GM06990 (cell line): Measurements from ENCODE around the gene PEX6.

Experiments used
- DNase-seq: peaks from one replicate; pipeline ENCODE4 v3.0.0-alpha.2; 2011; ENCODE audit not compliant: insufficient read length; ENCODE audit errors: extremely low read depth
- H3K27me3 ChIP-seq: replicated peaks from 2 replicates; pipeline ENCODE4 v1.6.0; 2011; ENCODE audit warnings: low read length; ENCODE audit not compliant: control insufficient read depth, insufficient read depth
- H3K36me3 ChIP-seq: 2 replicates; pipeline ENCODE4 v1.5.1; 2011; ENCODE audit warnings: low read length; ENCODE audit not compliant: control insufficient read depth, insufficient read depth
- H3K4me3 ChIP-seq: replicated peaks from 2 replicates; pipeline ENCODE4 v1.5.1; 2011; ENCODE audit warnings: low read depth, mild to moderate bottlenecking, control low read depth, low read length
- TF ChIP-seq, protein P1 (sequence below): IDR thresholded peaks from 2 replicates; pipeline ENCODE4 v1.5.1; 2011; ENCODE audit warnings: low read length, control low read depth, mild to moderate bottlenecking, inconsistent platforms; ENCODE audit not compliant: insufficient read depth, poor library complexity, severe bottlenecking

PEX6 gene, protein sequence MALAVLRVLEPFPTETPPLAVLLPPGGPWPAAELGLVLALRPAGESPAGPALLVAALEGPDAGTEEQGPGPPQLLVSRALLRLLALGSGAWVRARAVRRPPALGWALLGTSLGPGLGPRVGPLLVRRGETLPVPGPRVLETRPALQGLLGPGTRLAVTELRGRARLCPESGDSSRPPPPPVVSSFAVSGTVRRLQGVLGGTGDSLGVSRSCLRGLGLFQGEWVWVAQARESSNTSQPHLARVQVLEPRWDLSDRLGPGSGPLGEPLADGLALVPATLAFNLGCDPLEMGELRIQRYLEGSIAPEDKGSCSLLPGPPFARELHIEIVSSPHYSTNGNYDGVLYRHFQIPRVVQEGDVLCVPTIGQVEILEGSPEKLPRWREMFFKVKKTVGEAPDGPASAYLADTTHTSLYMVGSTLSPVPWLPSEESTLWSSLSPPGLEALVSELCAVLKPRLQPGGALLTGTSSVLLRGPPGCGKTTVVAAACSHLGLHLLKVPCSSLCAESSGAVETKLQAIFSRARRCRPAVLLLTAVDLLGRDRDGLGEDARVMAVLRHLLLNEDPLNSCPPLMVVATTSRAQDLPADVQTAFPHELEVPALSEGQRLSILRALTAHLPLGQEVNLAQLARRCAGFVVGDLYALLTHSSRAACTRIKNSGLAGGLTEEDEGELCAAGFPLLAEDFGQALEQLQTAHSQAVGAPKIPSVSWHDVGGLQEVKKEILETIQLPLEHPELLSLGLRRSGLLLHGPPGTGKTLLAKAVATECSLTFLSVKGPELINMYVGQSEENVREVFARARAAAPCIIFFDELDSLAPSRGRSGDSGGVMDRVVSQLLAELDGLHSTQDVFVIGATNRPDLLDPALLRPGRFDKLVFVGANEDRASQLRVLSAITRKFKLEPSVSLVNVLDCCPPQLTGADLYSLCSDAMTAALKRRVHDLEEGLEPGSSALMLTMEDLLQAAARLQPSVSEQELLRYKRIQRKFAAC

GRCh38 chr6:42978839-42979522 lies at the start of gene PEX6:
PEX6 (minus strand) TSS chr6:42979181; CDS start chr6:42979150, 31 bp downstream.
- DNase-seq = peak; percentile 90
- H3K27me3 ChIP-seq = no peaks in the 10 kb centered on the region
- H3K4me3 ChIP-seq = peak within 1 kb of the TSS; percentile 73
- no peaks in the 10 kb centered on the region; the same call in none of the 2 replicates for H3K36me3 ChIP-seq
- TF ChIP-seq, protein P1, sequence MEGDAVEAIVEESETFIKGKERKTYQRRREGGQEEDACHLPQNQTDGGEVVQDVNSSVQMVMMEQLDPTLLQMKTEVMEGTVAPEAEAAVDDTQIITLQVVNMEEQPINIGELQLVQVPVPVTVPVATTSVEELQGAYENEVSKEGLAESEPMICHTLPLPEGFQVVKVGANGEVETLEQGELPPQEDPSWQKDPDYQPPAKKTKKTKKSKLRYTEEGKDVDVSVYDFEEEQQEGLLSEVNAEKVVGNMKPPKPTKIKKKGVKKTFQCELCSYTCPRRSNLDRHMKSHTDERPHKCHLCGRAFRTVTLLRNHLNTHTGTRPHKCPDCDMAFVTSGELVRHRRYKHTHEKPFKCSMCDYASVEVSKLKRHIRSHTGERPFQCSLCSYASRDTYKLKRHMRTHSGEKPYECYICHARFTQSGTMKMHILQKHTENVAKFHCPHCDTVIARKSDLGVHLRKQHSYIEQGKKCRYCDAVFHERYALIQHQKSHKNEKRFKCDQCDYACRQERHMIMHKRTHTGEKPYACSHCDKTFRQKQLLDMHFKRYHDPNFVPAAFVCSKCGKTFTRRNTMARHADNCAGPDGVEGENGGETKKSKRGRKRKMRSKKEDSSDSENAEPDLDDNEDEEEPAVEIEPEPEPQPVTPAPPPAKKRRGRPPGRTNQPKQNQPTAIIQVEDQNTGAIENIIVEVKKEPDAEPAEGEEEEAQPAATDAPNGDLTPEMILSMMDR = no peak

DNA sequence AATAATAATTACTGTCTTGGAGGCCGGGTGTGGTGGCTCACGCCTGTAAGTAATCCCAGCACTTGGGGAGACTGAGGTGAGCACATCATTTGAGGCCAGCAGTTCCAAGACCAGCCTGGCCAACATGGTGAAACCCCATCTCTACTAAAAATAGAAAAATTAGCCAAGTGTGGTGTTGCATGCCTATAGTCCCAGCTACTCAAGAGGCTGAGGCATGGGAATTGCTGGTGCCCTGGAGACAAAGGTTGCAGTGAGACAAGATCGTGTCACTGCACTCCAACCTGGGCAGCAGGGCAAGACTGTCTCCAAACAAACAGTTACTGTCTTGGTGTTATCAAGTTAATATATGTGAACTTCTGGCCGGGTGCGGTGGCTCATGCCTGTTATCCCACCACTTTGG lies 47.4 kb upstream of the PEX6 start:
- TF ChIP-seq, protein P1 = no peak
- H3K36me3 ChIP-seq = peaks cover 24% of the 10 kb centered on the region
- no peak for DNase-seq
- H3K4me3 ChIP-seq = no peak overlapping the region
- H3K27me3 ChIP-seq = no peaks in the 10 kb centered on the region

DNA sequence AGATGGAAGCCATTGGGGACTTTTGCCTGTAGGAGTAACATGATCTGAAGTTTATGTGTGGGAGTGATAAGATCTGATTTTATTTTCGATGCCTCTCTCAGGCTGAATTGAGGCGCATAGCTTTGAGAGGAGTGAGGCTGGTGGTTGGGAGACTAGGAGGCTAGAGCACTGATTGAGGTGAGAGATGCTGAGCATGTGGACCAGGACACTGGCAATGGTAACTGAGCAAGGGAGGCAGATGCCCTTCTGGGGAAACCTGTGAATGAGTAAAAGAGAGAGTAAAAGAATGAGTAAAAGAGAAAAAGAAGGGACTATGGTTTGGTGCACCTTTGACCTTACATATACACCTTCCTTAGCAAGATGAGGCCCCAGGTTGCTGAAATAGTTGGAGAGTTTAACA lies 45.5 kb upstream of the PEX6 start:
- Histone ChIP-seq H3K36me3 (peaks cover 22% of the 10 kb centered on the region), H3K27me3 (no peaks in the 10 kb centered on the region), H3K4me3 (no peak overlapping the region)
- TF ChIP-seq, protein P1 = no peak
- no peak for DNase-seq

- TF ChIP-seq, protein P1 = no peak
- Histone ChIP-seq H3K27me3 (no peaks in the 10 kb centered on the region), H3K36me3 (peaks cover 18% of the 10 kb centered on the region), H3K4me3 (peak within 1 kb of the TSS; percentile 86)
- DNase-seq = peak; percentile 78
These were observed 42.5 kb upstream of the PEX6 start, which contains the start of gene RRP36 for GRCh38 chr6:43021270-43022047. RRP36 (plus strand) TSS chr6:43021623; CDS start chr6:43021655, 32 bp downstream.

DNA sequence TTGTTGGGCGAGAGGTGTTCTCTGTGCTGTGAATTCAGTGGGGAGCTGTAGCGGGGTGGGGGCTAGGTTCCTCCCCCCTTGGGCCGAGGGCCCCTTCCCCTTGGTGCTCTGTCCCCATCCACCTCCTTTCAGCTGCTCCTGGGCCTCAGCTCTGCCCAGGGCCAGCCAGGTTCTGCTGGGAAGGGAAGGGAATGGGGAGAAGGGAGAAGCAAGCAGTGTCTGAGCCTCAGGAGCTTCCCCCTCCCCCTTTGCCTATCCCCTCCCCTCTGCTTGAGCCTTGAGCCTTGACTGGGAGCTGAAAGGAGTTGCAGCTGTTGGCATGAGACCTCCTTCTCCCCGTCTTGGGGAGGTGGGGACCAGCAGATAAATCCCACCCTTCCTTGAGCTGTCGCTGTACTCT lies 41.9 kb upstream of the PEX6 start:
- no peak for DNase-seq
- H3K4me3 ChIP-seq = peak overlapping the region; percentile 86
- H3K36me3 ChIP-seq = peaks cover 15% of the 10 kb centered on the region
- H3K27me3 ChIP-seq = no peaks in the 10 kb centered on the region
- TF ChIP-seq, protein P1 = no peak
